HepG2 (cell line): Measurements from ENCODE around the gene NOSTRIN. TPM values are rescaled to one million over a fixed set of nuclear protein-coding genes. Genes with fewer than 3 reads are reported as not detected.

ENCODE experiments used
- ATAC-seq: fragments of 200-7000 bp; cut with Tn5 transposase; 3 replicates; pipeline ENCODE4 v1.9.1; 2020; ENCODE audit warnings: mild to moderate bottlenecking, moderate library complexity
- BruUV-seq: library from RNA; stranded (reverse); fragments of 400-500 nt; replicated peaks from 2 replicates; lab custom pipeline; 2021; lab: Mats Ljungman, UMichigan
- CTCF ChIA-PET: fragments of 300-600 bp; formaldehyde crosslinking; extraction: SDS; loops from one replicate; lab custom pipeline; 2021; ENCODE audit warnings: low total read pairs, inconsistent platforms, low intra/inter-chr PET ratio; lab: Yijun Ruan, JAX
- POLR2A ChIA-PET: fragments of 350-600 bp; sonication (Branson Sonifier 250); formaldehyde crosslinking; loops from one replicate; lab custom pipeline; 2020; ENCODE audit warnings: antibody characterized with exemption, inconsistent platforms; lab: Yijun Ruan, JAX
- DNase-seq: peaks from one replicate; pipeline ENCODE4 v3.0.0-alpha.2; 2015; ENCODE audit warnings: low spot score
- FAIRE-seq: peaks from 3 replicates; lab custom pipeline; 2011; peaks lifted over from hg19 to GRCh38; lab: Jason Lieb, UNC
- H2AFZ ChIP-seq: one replicate; pipeline ENCODE4 v1.6.1; 2011; ENCODE audit warnings: low read length, inconsistent platforms
- H3K27ac ChIP-seq: fragments of 300-600 bp; 3 replicates; pipeline ENCODE4 v1.8.0; 2011; ENCODE audit warnings: mixed run types, mild to moderate bottlenecking, mixed read lengths, low read length, inconsistent platforms; ENCODE audit not compliant: insufficient read depth; ENCODE audit errors: extremely low read length
- H3K27me3 ChIP-seq, 2 experiments: fragments of 200-600 bp in 1 of 2; 2 replicates in 1 of 2; 3 replicates in 1 of 2; pipeline versions ENCODE4 v1.6.0 to v1.8.0; 2011; ENCODE audit warnings: low read length in 2 of 2, mild to moderate bottlenecking in 2 of 2, moderate library complexity in 2 of 2, inconsistent platforms in 1 of 2; ENCODE audit not compliant: insufficient read depth in 2 of 2, control insufficient read depth in 1 of 2
- H3K36me3 ChIP-seq, 2 experiments: fragments of 200-600 bp in 1 of 2; replicated peaks in 1 of 2; 2 replicates in 1 of 2; 3 replicates in 1 of 2; pipeline versions ENCODE4 v1.5.1 to v1.8.0; 2011; ENCODE audit warnings: low read length in 2 of 2, inconsistent platforms in 1 of 2; ENCODE audit not compliant: insufficient read depth in 2 of 2, control insufficient read depth in 1 of 2
- H3K4me1 ChIP-seq: 2 replicates; pipeline ENCODE4 v1.5.1; 2012; ENCODE audit warnings: low read length, inconsistent platforms; ENCODE audit not compliant: insufficient read depth
- H3K4me2 ChIP-seq: 2 replicates; pipeline ENCODE4 v1.6.0; 2011; ENCODE audit warnings: low read depth, low read length, inconsistent platforms
- H3K4me3 ChIP-seq, 3 experiments: fragments of 200-600 bp in 1 of 3; sonication (generic), shearing (Covaris generic) in 1 of 3; replicated peaks in 1 of 3; 2 replicates each; pipeline ENCODE4 v1.5.1; 2011 to 2016; ENCODE audit warnings: low read length in 3 of 3, inconsistent platforms in 2 of 3, low read depth in 2 of 3, mild to moderate bottlenecking in 2 of 3, control low read depth in 1 of 3, mixed read lengths in 1 of 3; ENCODE audit not compliant: insufficient read depth in 1 of 3
- H3K79me2 ChIP-seq: one replicate; pipeline ENCODE4 v1.6.1; 2011; ENCODE audit warnings: low read length, inconsistent platforms; ENCODE audit not compliant: insufficient read depth
- H3K9ac ChIP-seq: 2 replicates; pipeline ENCODE4 v1.6.0; 2011; ENCODE audit warnings: mild to moderate bottlenecking, low read depth, low read length, inconsistent platforms; ENCODE audit not compliant: insufficient read depth
- H3K9me3 ChIP-seq: 2 replicates; pipeline ENCODE4 v1.5.1; 2012; ENCODE audit warnings: mild to moderate bottlenecking, low read length
- H4K20me1 ChIP-seq: 2 replicates; pipeline ENCODE4 v1.6.0; 2011; ENCODE audit warnings: inconsistent platforms, mild to moderate bottlenecking, low read length, moderate library complexity; ENCODE audit not compliant: insufficient read depth
- ARHGAP35 ChIP-seq: sonication (generic); formaldehyde crosslinking; IDR thresholded peaks from 2 replicates; pipeline ENCODE4 v1.9.0; 2022; ENCODE audit warnings: mild to moderate bottlenecking, inconsistent platforms, moderate library complexity, missing genetic modification reagents, borderline replicate concordance
- ELF1 ChIP-seq: sonication (generic); formaldehyde crosslinking; IDR thresholded peaks from 2 replicates; pipeline ENCODE4 v1.4.0; 2020; ENCODE audit warnings: missing genetic modification reagents
- GMEB2 ChIP-seq: IDR thresholded peaks from 2 replicates; pipeline ENCODE4 v1.6.1; 2016; ENCODE audit warnings: missing biosample characterization, missing genetic modification reagents, low read depth
- MBD4 ChIP-seq: IDR thresholded peaks from 2 replicates; pipeline ENCODE4 v1.6.1; 2012; ENCODE audit warnings: low read length, inconsistent platforms, borderline replicate concordance
- MIER3 ChIP-seq: IDR thresholded peaks from 2 replicates; pipeline ENCODE4 v1.6.1; 2016; ENCODE audit warnings: missing compliant biosample characterization, borderline replicate concordance
- MTF1 ChIP-seq: sonication (generic); formaldehyde crosslinking; IDR thresholded peaks from 2 replicates; pipeline ENCODE4 v1.5.0; 2020; ENCODE audit warnings: missing genetic modification reagents
- MXD3 ChIP-seq: IDR thresholded peaks from 2 replicates; pipeline ENCODE4 v1.6.1; 2016; ENCODE audit warnings: mild to moderate bottlenecking, missing biosample characterization, missing genetic modification reagents
- PAXIP1 ChIP-seq: sonication (generic); formaldehyde crosslinking; conservative IDR thresholded peaks from 2 replicates; pipeline ENCODE4 v1.4.0; 2020; ENCODE audit warnings: mild to moderate bottlenecking, missing genetic modification reagents, moderate library complexity
- REPIN1 ChIP-seq: sonication (generic); formaldehyde crosslinking; IDR thresholded peaks from 2 replicates; pipeline ENCODE4 v1.8.0; 2022; ENCODE audit warnings: missing genetic modification reagents, low read depth, mild to moderate bottlenecking, borderline replicate concordance
- TP53 ChIP-seq: sonication (generic); formaldehyde crosslinking; conservative IDR thresholded peaks from 2 replicates; pipeline ENCODE4 v1.4.0; 2020; ENCODE audit warnings: missing genetic modification reagents
- UBTF ChIP-seq: sonication (generic); formaldehyde crosslinking; IDR thresholded peaks from 2 replicates; pipeline ENCODE4 v1.4.0; 2020; ENCODE audit warnings: mild to moderate bottlenecking, missing genetic modification reagents
- ZKSCAN5 ChIP-seq: sonication (generic); formaldehyde crosslinking; IDR thresholded peaks from 2 replicates; pipeline ENCODE4 v1.5.1; 2020; ENCODE audit warnings: mild to moderate bottlenecking, missing genetic modification reagents
- ZNF225 ChIP-seq: sonication (generic); formaldehyde crosslinking; IDR thresholded peaks from 2 replicates; pipeline ENCODE4 v1.4.0; 2020; ENCODE audit warnings: mild to moderate bottlenecking, missing genetic modification reagents
- ZNF263 ChIP-seq: sonication (generic); formaldehyde crosslinking; IDR thresholded peaks from 2 replicates; pipeline ENCODE4 v1.4.0; 2020; ENCODE audit warnings: missing genetic modification reagents
- ZNF577 ChIP-seq: sonication (generic); formaldehyde crosslinking; IDR thresholded peaks from 2 replicates; pipeline ENCODE4 v1.4.0; 2020; ENCODE audit warnings: mild to moderate bottlenecking, low read depth, missing genetic modification reagents, borderline replicate concordance
- ZNF629 ChIP-seq: sonication (generic); formaldehyde crosslinking; conservative IDR thresholded peaks from 2 replicates; pipeline ENCODE4 v1.5.0; 2020; ENCODE audit warnings: missing genetic modification reagents
- WGBS: methylation state at CpG from one replicate; pipeline ENCODE4 v1.1.6; 2017; ENCODE audit warnings: low lambda C conversion rate; 5-methylcytosine and 5-hydroxymethylcytosine counted together
- in situ Hi-C: cut with HindIII; loops from 2 replicates; pipeline ENCODE4 v1.10.0; 2017; ENCODE audit warnings: low pct_unique_long_range_greater_than_20kb; ENCODE audit not compliant: extremely low pct_ligation_motif_present
- intact Hi-C: fragments of 100-400 bp; cut with micrococcal nuclease; formaldehyde crosslinking; loops from one replicate; pipeline ENCODE4 v1.10.0; 2022; ENCODE audit not compliant: unreplicated experiment
- polyA plus RNA-seq, 8 experiments: library from polyadenylated mRNA; depleted of rRNA in 3 of 8; stranded (reverse) in 7 of 8; unstranded in 1 of 8; fragments of >200 nt; fragmentation: Illumina TruSeq in 4 of 8; extraction: Trizol in 4 of 8; gene quantifications; 2 replicates each; pipeline versions ENCODE4 v1.2.1 to v1.2.3, GENCODE V29; 2011 to 2016; ENCODE audit warnings: low read depth in 4 of 8, missing spikeins in 1 of 8, mixed read lengths in 1 of 8; ENCODE audit not compliant: insufficient read depth in 1 of 8
- total RNA-seq, 5 experiments: library from RNA; depleted of rRNA; stranded (reverse); fragments of >200 nt; fragmentation: Illumina TruSeq; extraction: Trizol; gene quantifications; 2 replicates each; pipeline ENCODE4 v1.2.3, GENCODE V29; 2016; ENCODE audit warnings: low read depth in 1 of 5

NOSTRIN gene
- total and polyA plus RNA-seq, 2 of the 13 experiments (the other 11 are each of a cell fraction or from before 2014, with no cell fraction given), result 0.22 TPM

GRCh38 chr2:168772704-168773103 lies 29.7 kb upstream of the NOSTRIN start:
- Histone ChIP-seq H3K4me3 (no peak overlapping the region), H3K9me3 (no peaks in the 10 kb centered on the region), H3K27me3 (no peaks in the 10 kb centered on the region), H3K9ac (no peak overlapping the region), H3K4me2 (no peak overlapping the region), H4K20me1 (no peaks in the 10 kb centered on the region), H3K27ac (no peak overlapping the region), H2AFZ (no peak overlapping the region), H3K4me1 (no peaks in the 10 kb centered on the region), H3K36me3 (peaks cover 1 to 12% of the 10 kb centered on the region in 2 experiments; a peak in 3 of 5 replicates), H3K79me2 (no peaks in the 10 kb centered on the region)
- ATAC-seq (no peak), DNase-seq (no peak), FAIRE-seq (no peak)
- in situ Hi-C loops, result no loop called here
- WGBS, result 97% methylated on average over 1 of the region's 1 CpG
- BruUV-seq, result no TSS peak
- ChIA-PET POLR2A (no interaction called here), CTCF (interaction anchor here (1.4 kb wide), 1 partner anchor 152 kb away, joined by 4 read pairs; no protein-coding TSS in a partner anchor)
- intact Hi-C loops, result loop anchor here (1.0 kb wide), 2 partner anchors 77 to 148 kb away; no protein-coding TSS in a partner anchor
- TF ChIP-seq PAXIP1 (CRISPR knock-in tag) (no peak), TP53 (CRISPR knock-in tag) (no peak), MBD4 (no peak), REPIN1 (CRISPR knock-in tag) (no peak), ZKSCAN5 (CRISPR knock-in tag) (no peak), ZNF225 (CRISPR knock-in tag) (no peak), ELF1 (no peak), ZNF629 (CRISPR knock-in tag) (no peak), ARHGAP35 (no peak), ZNF263 (no peak), MTF1 (no peak), MIER3 (CRISPR knock-in tag) (no peak), GMEB2 (CRISPR knock-in tag) (no peak), ZNF577 (CRISPR knock-in tag) (no peak), MXD3 (CRISPR knock-in tag) (no peak), UBTF (CRISPR knock-in tag) (no peak)
